GM21825 (cell line): ENCODE results near the gene SPPL2C.
A peak's percentile ranks its signal among the peaks of the same experiment; 100 is the strongest.

Experiments
- ATAC-seq: cut with Tn5 transposase; IDR thresholded peaks from one replicate; pipeline ENCODE4 v1.9.1; 2021; ENCODE audit warnings: mild to moderate bottlenecking, moderate library complexity; ENCODE audit not compliant: unreplicated experiment

Gene SPPL2C

GRCh38 chr17:45870342-45870974, 25.8 kb downstream of the SPPL2C start:
- ATAC-seq: no peak

DNA sequence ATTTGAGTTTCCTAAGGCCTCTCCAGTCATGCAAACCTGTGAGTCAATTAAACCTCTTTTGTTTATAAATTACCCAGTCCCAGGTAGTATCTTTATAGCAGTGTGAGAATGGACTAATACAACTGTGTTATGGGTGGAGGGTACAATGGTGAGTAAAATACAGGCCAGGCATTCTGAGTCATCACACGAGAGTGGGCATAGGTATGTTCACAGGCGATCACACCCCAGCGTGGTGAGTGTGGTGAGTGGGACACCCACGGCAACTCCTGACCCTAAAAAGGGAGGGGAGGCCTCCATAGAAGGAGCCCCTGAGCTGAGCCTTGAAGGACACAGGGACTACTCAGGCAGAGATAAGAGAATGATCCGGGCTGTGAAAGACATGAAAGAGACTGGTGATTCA, 27.0 kb downstream of the SPPL2C start:
- no peak for ATAC-seq

GRCh38 chr17:45873728-45874127, 29.0 kb downstream of the SPPL2C start:
- ATAC-seq: no peak

GRCh38 chr17:45874151-45874550, 29.5 kb downstream of the SPPL2C start:
- ATAC-seq: no peak

- ATAC-seq: no peak
Measured at GRCh38 chr17:45876539-45876938, 31.9 kb downstream of the SPPL2C start.

DNA sequence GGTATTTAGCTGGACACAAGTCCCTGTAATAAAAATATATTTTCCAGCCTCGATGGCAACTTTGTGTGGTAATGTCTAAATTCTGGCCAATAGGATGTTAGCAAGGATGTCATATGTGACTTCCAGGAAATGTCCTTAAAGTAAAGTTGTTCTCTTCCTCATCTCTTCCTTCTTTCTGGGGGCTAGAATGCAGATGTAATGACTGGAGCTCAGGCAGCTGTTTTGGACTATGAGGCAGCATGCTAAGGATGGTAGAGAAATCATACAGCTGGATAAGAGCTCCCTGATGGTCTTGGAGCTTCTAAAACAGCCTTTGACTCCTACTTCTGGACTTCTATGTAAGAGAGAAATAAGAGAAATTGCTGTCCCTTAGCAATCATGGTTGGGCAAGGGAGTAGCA, 32.8 kb downstream of the SPPL2C start:
- no peak for ATAC-seq

DNA sequence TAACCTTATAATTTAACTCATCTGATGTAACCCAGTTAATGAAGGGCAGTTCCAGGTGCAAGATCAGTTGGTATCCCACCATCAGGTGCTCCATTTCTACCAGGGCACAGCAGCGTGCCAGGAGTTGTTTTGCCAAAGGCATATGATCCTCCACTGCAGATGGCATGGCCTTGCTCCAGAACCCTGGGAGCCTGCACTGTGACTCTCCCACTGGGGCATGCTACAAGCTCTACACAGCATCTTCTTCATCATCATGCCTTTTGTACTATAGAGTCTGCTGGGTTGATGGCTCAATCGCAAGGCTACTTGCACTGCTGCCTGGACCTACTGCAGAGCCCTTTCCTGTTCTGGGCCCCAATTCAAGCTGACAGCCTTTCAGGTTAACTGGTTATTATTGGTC, 38.4 kb downstream of the SPPL2C start:
- no peak for ATAC-seq

- no peak for ATAC-seq
Measured at GRCh38 chr17:45886852-45887251, 42.2 kb downstream of the SPPL2C start.

- no peak for ATAC-seq
Measured at GRCh38 chr17:45888392-45888791, 43.7 kb downstream of the SPPL2C start.

DNA sequence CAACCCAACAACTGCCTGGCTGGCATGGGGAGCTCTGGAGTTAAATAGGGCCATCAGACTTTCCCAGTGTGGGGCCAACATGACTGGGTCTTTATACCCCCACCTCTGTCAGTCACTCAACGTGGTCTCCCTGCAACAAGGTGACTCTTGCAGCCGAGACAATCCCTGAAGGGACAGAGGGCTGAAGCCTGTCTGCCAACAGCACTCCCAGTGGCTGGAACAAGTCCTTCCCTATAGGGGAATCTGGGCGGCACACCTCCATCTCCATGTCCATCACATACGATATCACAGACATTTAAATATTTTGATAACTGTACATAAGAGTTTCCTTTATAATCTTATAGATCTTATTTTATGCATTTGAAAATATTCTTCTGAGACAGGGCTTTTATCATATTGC, 44.9 kb downstream of the SPPL2C start:
- ATAC-seq: no peak

GRCh38 chr17:45893725-45894021, 49.0 kb downstream of the SPPL2C start:
- no peak for ATAC-seq

DNA sequence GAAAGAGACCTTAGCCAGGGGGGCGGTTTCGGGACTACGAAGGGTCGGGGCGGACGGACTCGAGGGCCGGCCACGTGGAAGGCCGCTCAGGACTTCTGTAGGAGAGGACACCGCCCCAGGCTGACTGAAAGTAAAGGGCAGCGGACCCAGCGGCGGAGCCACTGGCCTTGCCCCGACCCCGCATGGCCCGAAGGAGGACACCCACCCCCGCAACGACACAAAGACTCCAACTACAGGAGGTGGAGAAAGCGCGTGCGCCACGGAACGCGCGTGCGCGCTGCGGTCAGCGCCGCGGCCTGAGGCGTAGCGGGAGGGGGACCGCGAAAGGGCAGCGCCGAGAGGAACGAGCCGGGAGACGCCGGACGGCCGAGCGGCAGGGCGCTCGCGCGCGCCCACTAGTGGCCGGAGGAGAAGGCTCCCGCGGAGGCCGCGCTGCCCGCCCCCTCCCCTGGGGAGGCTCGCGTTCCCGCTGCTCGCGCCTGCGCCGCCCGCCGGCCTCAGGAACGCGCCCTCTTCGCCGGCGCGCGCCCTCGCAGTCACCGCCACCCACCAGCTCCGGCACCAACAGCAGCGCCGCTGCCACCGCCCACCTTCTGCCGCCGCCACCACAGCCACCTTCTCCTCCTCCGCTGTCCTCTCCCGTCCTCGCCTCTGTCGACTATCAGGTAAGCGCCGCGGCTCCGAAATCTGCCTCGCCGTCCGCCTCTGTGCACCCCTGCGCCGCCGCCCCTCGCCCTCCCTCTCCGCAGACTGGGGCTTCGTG, 49.5 kb downstream of the SPPL2C start, which contains the start of gene MAPT:
Gene MAPT, plus strand, starts transcription at position 533 of the 763 bp plus-strand sequence. CDS start 67,784 bp downstream, outside the sequence.
- peak; percentile 65 for ATAC-seq

DNA sequence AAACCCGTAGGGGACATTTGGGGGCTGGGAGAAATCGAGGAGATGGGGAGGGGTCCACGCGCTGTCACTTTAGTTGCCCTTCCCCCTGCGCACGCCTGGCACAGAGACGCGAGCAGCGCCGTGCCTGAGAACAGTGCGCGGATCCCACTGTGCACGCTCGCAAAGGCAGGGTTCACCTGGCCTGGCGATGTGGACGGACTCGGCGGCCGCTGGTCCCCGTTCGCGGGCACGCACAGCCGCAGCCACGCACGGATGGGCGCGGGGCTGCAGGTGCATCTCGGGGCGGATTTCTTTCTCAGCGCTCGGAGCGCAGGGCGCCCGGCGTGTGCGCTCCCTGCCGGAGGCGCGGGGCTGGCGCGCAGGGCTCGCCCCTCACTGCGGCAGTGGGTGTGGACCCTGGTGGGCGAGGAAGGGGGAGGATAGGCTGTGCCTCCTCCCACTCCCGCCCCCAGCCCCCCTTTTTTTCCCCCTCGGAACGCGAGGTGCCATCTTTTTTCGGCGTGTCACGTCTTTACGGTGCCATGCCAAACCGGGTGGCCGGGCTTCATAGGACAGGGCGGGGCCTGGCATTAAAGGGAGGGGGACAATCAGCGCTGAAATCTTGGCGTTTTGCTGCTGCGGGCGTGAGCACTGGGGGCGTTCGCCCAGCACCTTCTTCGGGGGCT, 50.8 kb downstream of the SPPL2C start:
- no peak for ATAC-seq

- ATAC-seq: no peak
Measured at GRCh38 chr17:45895969-45896785, 51.5 kb downstream of the SPPL2C start.
